BLaER1 treated with 17β-estradiol and CSF1 and Interleukin-3, amounts not matched to agents 10 nM and 100 nM (cell line): ENCODE measurements around the gene RNF34.
"Not testable (repeated sequence)": the region's sequence is repeated elsewhere in the genome, so short reads cannot be mapped to it uniquely, and the experiment has no call there.

Experiments used
- H3K27ac ChIP-seq, 11 experiments: shearing (Covaris generic); formaldehyde crosslinking; 2 replicates each; pipeline ENCODE4 v1.8.1; 2022
- H3K27me3 ChIP-seq, 11 experiments: shearing (Covaris generic); formaldehyde crosslinking; 2 replicates each; pipeline ENCODE4 v1.8.1; 2022
- H3K36me3 ChIP-seq, 11 experiments: shearing (Covaris generic); formaldehyde crosslinking; 2 replicates each; pipeline ENCODE4 v1.8.1; 2022
- H3K4me1 ChIP-seq, 10 experiments: shearing (Covaris generic); formaldehyde crosslinking; 2 replicates each; pipeline ENCODE4 v1.8.1; 2022
- H3K4me2 ChIP-seq, 11 experiments: shearing (Covaris generic); formaldehyde crosslinking; 2 replicates each; pipeline ENCODE4 v1.8.1; 2022
- H3K4me3 ChIP-seq, 10 experiments: shearing (Covaris generic); formaldehyde crosslinking; 2 replicates each; pipeline ENCODE4 v1.8.1; 2022
- H3K9ac ChIP-seq, 11 experiments: shearing (Covaris generic); formaldehyde crosslinking; 2 replicates each; pipeline ENCODE4 v1.8.1; 2022
- H3K9me3 ChIP-seq, 11 experiments: shearing (Covaris generic); formaldehyde crosslinking; replicated peaks in 1 of 11; 2 replicates each; pipeline ENCODE4 v1.8.1; 2022
- H4K20me1 ChIP-seq, 11 experiments: shearing (Covaris generic); formaldehyde crosslinking; 2 replicates each; pipeline ENCODE4 v1.8.1; 2022
- Cebpa-rat ChIP-seq, 11 experiments: shearing (Covaris generic); IDR thresholded peaks; 2 replicates each; pipeline ENCODE4 v1.8.1; 2022

Gene RNF34

GRCh38 chr12:121383601-121384021 is 16.3 kb upstream of the RNF34 start:
- Histone ChIP-seq H3K4me1 (peaks cover 0 to 11% (median 7%) of the 10 kb centered on the region in 10 experiments; a peak in 16 of 20 replicates), H3K27me3 (no peaks in the 10 kb centered on the region), H3K4me2 (no peak overlapping the region), H4K20me1 (no peaks in the 10 kb centered on the region), H3K27ac (no peak overlapping the region), H3K9ac (no peak overlapping the region), H3K36me3 (no peaks in the 10 kb centered on the region), H3K9me3 (no peaks in the 10 kb centered on the region), H3K4me3 (no peak overlapping the region)
- no peak for TF ChIP-seq Cebpa-rat (IDR thresholded peaks at IDR 0.05)

GRCh38 chr12:121384891-121385290 is 15.0 kb upstream of the RNF34 start:
- not testable (repeated sequence) for H3K36me3 ChIP-seq, H3K4me2 ChIP-seq, H3K27me3 ChIP-seq, H3K9ac ChIP-seq, H3K4me3 ChIP-seq, H3K27ac ChIP-seq, H4K20me1 ChIP-seq, H3K9me3 ChIP-seq
- H3K4me1 ChIP-seq, result peaks cover 0 to 19% (median 12%) of the 10 kb centered on the region in 10 experiments; a peak in 16 of 20 replicates

GRCh38 chr12:121388421-121388981 is 11.4 kb upstream of the RNF34 start:
- peak overlapping the region in 9 of 11 experiments; percentile 21 to 74 (median 65); a peak in 16 of 22 replicates for H3K27ac ChIP-seq
- H3K9me3 ChIP-seq, result no peaks in the 10 kb centered on the region
- peak overlapping the region in 8 of 11 experiments; percentile 8 to 74 (median 42); a peak in 14 of 22 replicates for H3K4me2 ChIP-seq
- no peaks in the 10 kb centered on the region for H3K27me3 ChIP-seq
- no peaks in the 10 kb centered on the region for H3K36me3 ChIP-seq
- no peak overlapping the region for H3K4me3 ChIP-seq
- H3K4me1 ChIP-seq, result peaks cover 0 to 26% (median 13%) of the 10 kb centered on the region in 10 experiments; a peak in 16 of 20 replicates
- no peaks in the 10 kb centered on the region for H4K20me1 ChIP-seq
- 0 out of 22 replicates have a peak, but pooled peaks of 1 of the 11 experiments have one; percentile 8 for TF ChIP-seq Cebpa-rat (IDR thresholded peaks at IDR 0.05)
- peak overlapping the region in 4 of 11 experiments; percentile 10 to 57 (median 44); a peak in 7 of 22 replicates for H3K9ac ChIP-seq

GRCh38 chr12:121390856-121391255 is 9.1 kb upstream of the RNF34 start:
- no peak for TF ChIP-seq Cebpa-rat (IDR thresholded peaks at IDR 0.05)
- H3K9me3 ChIP-seq, result no peaks in the 10 kb centered on the region
- no peak overlapping the region for H3K4me2 ChIP-seq
- peaks cover 0 to 26% (median 13%) of the 10 kb centered on the region in 10 experiments; a peak in 16 of 20 replicates for H3K4me1 ChIP-seq
- H3K36me3 ChIP-seq, result no peaks in the 10 kb centered on the region
- no peak overlapping the region for H3K9ac ChIP-seq
- H3K27me3 ChIP-seq, result no peaks in the 10 kb centered on the region
- no peaks in the 10 kb centered on the region for H4K20me1 ChIP-seq
- H3K4me3 ChIP-seq, result no peak overlapping the region
- no peak overlapping the region for H3K27ac ChIP-seq

- 0 out of 22 replicates have a peak overlapping the region, but pooled peaks of 1 of the 11 experiments have one; percentile 15 for H3K27ac ChIP-seq
- no peaks in the 10 kb centered on the region for H3K36me3 ChIP-seq
- H4K20me1 ChIP-seq, result no peaks in the 10 kb centered on the region
- peak overlapping the region in 6 of 11 experiments; percentile 11 to 48 (median 28); a peak in 9 of 22 replicates for H3K4me2 ChIP-seq
- peak in 2 of 11 experiments; percentile 18 to 33; a peak in 1 of 22 replicates for TF ChIP-seq Cebpa-rat (IDR thresholded peaks at IDR 0.05)
- H3K4me3 ChIP-seq, result no peak overlapping the region
- no peaks in the 10 kb centered on the region for H3K9me3 ChIP-seq
- H3K27me3 ChIP-seq, result no peaks in the 10 kb centered on the region
- no peak overlapping the region for H3K9ac ChIP-seq
- peaks cover 0 to 26% (median 13%) of the 10 kb centered on the region in 10 experiments; a peak in 16 of 20 replicates for H3K4me1 ChIP-seq
These were observed 8.1 kb upstream of the RNF34 start for GRCh38 chr12:121391619-121392324.

GRCh38 chr12:121392325-121392716 is 7.6 kb upstream of the RNF34 start:
- no peaks in the 10 kb centered on the region for H3K36me3 ChIP-seq
- peaks cover 0 to 26% (median 13%) of the 10 kb centered on the region in 10 experiments; a peak in 16 of 20 replicates for H3K4me1 ChIP-seq
- no peak overlapping the region for H3K27ac ChIP-seq
- no peak overlapping the region for H3K4me2 ChIP-seq
- H3K9me3 ChIP-seq, result no peaks in the 10 kb centered on the region
- H3K4me3 ChIP-seq, result no peak overlapping the region
- no peaks in the 10 kb centered on the region for H3K27me3 ChIP-seq
- TF ChIP-seq Cebpa-rat (IDR thresholded peaks at IDR 0.05), result no peak
- H3K9ac ChIP-seq, result no peak overlapping the region
- H4K20me1 ChIP-seq, result no peaks in the 10 kb centered on the region

GRCh38 chr12:121397521-121397920 is 2.4 kb upstream of the RNF34 start:
- H3K4me1 ChIP-seq, result peaks cover 21 to 29% (median 27%) of the 10 kb centered on the region in 10 experiments; a peak in 19 of 20 replicates

GRCh38 chr12:121398355-121398754 is 1.6 kb upstream of the RNF34 start:
- H4K20me1 ChIP-seq, result peaks cover 2 to 19% (median 8%) of the 10 kb centered on the region in 11 experiments; a peak in 13 of 22 replicates
- H3K4me1 ChIP-seq, result peaks cover 26 to 36% (median 32%) of the 10 kb centered on the region in 10 experiments; a peak in 19 of 20 replicates
- H3K9me3 ChIP-seq, result no peaks in the 10 kb centered on the region
- H3K4me3 ChIP-seq, result peak overlapping the region in 8 of 10 experiments; percentile 81 to 100 (median 97); a peak in 9 of 20 replicates
- peak overlapping the region in 2 of 11 experiments; percentile 96 to 98; a peak in 2 of 22 replicates for H3K27ac ChIP-seq
- H3K9ac ChIP-seq, result peak overlapping the region in 8 of 11 experiments; percentile 73 to 99 (median 96); a peak in 13 of 22 replicates
- no peaks in the 10 kb centered on the region for H3K27me3 ChIP-seq
- peak overlapping the region; percentile 79 to 97 (median 91) for H3K4me2 ChIP-seq
- TF ChIP-seq Cebpa-rat (IDR thresholded peaks at IDR 0.05), result no peak
- H3K36me3 ChIP-seq, result peaks cover 4 to 15% (median 7%) of the 10 kb centered on the region in 11 experiments; a peak in 13 of 22 replicates

More at GRCh38 chr12:121397521-121397920, 2.4 kb upstream of the RNF34 start:
- Histone ChIP-seq H3K4me3 (no peak overlapping the region), H4K20me1 (peaks cover 0 to 13% (median 8%) of the 10 kb centered on the region in 11 experiments; a peak in 13 of 22 replicates), H3K9ac (no peak overlapping the region), H3K27ac (no peak overlapping the region), H3K9me3 (no peaks in the 10 kb centered on the region), H3K27me3 (no peaks in the 10 kb centered on the region), H3K4me2 (no peak overlapping the region), H3K36me3 (peaks cover 0 to 6% (median 0%) of the 10 kb centered on the region in 11 experiments; a peak in 6 of 22 replicates)
- TF ChIP-seq Cebpa-rat (IDR thresholded peaks at IDR 0.05), result no peak
